ENCODE results near the gene NLRC5.
A peak's percentile ranks its signal among the peaks of the same experiment; 100 is the strongest.

NLRC5 gene

GRCh38 chr16:56988948-56989945 is at the start of gene NLRC5:
TSS of gene NLRC5 (plus strand) at chr16:56989557. CDS start at chr16:57020713, 31,156 bp downstream.
- 0 out of 2 replicates have a peak, but pooled peaks have one; percentile 43 for TF ChIP-seq GLIS3 (CRISPR knock-in tag; IDR thresholded peaks at IDR 0.05)
- no peak for TF ChIP-seq CSDC2 (CRISPR knock-in tag; IDR thresholded peaks at IDR 0.05)
- ATAC-seq = peak; percentile 93

GRCh38 chr16:56939801-56940200 is 49.6 kb upstream of the NLRC5 start:
- TF ChIP-seq POU6F1 (CRISPR knock-in tag; IDR thresholded peaks at IDR 0.05; ENCODE audit: borderline replicate concordance, low read depth) = no peak
- TF ChIP-seq, protein P1, sequence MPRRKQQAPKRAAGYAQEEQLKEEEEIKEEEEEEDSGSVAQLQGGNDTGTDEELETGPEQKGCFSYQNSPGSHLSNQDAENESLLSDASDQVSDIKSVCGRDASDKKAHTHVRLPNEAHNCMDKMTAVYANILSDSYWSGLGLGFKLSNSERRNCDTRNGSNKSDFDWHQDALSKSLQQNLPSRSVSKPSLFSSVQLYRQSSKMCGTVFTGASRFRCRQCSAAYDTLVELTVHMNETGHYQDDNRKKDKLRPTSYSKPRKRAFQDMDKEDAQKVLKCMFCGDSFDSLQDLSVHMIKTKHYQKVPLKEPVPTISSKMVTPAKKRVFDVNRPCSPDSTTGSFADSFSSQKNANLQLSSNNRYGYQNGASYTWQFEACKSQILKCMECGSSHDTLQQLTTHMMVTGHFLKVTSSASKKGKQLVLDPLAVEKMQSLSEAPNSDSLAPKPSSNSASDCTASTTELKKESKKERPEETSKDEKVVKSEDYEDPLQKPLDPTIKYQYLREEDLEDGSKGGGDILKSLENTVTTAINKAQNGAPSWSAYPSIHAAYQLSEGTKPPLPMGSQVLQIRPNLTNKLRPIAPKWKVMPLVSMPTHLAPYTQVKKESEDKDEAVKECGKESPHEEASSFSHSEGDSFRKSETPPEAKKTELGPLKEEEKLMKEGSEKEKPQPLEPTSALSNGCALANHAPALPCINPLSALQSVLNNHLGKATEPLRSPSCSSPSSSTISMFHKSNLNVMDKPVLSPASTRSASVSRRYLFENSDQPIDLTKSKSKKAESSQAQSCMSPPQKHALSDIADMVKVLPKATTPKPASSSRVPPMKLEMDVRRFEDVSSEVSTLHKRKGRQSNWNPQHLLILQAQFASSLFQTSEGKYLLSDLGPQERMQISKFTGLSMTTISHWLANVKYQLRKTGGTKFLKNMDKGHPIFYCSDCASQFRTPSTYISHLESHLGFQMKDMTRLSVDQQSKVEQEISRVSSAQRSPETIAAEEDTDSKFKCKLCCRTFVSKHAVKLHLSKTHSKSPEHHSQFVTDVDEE (CRISPR knock-in tag; IDR thresholded peaks at IDR 0.05) = no peak
- TF ChIP-seq ARNTL (CRISPR knock-in tag; IDR thresholded peaks at IDR 0.05; ENCODE audit: borderline replicate concordance, low read depth) = no peak
- no peak for TF ChIP-seq PPARA (CRISPR knock-in tag; IDR thresholded peaks at IDR 0.05; ENCODE audit: borderline replicate concordance)
- no peak for TF ChIP-seq ISL1 (CRISPR knock-in tag; IDR thresholded peaks at IDR 0.05)
- no peak for TF ChIP-seq GLIS3 (CRISPR knock-in tag; IDR thresholded peaks at IDR 0.05)
- no peak for TF ChIP-seq OSR1 (CRISPR knock-in tag; IDR thresholded peaks at IDR 0.05)
- TF ChIP-seq ZFP3 (CRISPR knock-in tag; IDR thresholded peaks at IDR 0.05) = no peak
- TF ChIP-seq ZC3H10 (CRISPR knock-in tag; IDR thresholded peaks at IDR 0.05) = no peak
- no peak for TF ChIP-seq BACH2 (CRISPR knock-in tag; IDR thresholded peaks at IDR 0.05; ENCODE audit: borderline replicate concordance)
- TF ChIP-seq CSDC2 (CRISPR knock-in tag; IDR thresholded peaks at IDR 0.05) = no peak
- ATAC-seq = no peak

DNA sequence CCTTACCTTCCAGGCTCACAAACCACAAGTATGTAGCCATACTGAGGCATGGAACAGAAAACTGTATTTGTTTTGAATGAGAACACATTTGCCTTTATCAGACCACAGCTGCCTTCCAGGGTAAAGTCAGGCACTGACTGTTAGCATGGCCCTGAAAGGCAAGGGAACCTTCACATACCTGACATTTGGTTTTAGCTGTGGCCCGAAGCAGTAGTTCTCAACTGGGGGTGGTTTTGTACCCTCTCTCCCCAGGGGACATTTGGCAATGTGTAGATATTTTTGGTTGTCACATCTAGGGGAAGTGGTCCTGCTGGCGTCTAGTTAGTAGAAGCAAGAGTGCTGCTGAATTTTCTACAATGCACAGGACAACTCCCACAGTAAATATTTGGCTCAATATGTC is 48.3 kb upstream of the NLRC5 start:
- no peak for ATAC-seq

More for the DNA sequence above, 48.3 kb upstream of the NLRC5 start:
- no peak for TF ChIP-seq GLIS3 (CRISPR knock-in tag; IDR thresholded peaks at IDR 0.05)
- TF ChIP-seq TCF4 (CRISPR knock-in tag; IDR thresholded peaks at IDR 0.05; ENCODE audit: borderline replicate concordance) = no peak
- TF ChIP-seq OSR1 (CRISPR knock-in tag; IDR thresholded peaks at IDR 0.05) = no peak
- no peak for TF ChIP-seq SNAI2 (CRISPR knock-in tag; IDR thresholded peaks at IDR 0.05)
- TF ChIP-seq CSRNP3 (CRISPR knock-in tag; IDR thresholded peaks at IDR 0.05) = no peak
- TF ChIP-seq ARNTL (CRISPR knock-in tag; IDR thresholded peaks at IDR 0.05; ENCODE audit: borderline replicate concordance, low read depth) = no peak
- no peak for TF ChIP-seq PPARA (CRISPR knock-in tag; IDR thresholded peaks at IDR 0.05; ENCODE audit: borderline replicate concordance)
- TF ChIP-seq RARB (CRISPR knock-in tag; IDR thresholded peaks at IDR 0.05) = no peak
- TF ChIP-seq POU6F1 (CRISPR knock-in tag; IDR thresholded peaks at IDR 0.05; ENCODE audit: borderline replicate concordance, low read depth) = no peak
- no peak for TF ChIP-seq TOX (CRISPR knock-in tag; IDR thresholded peaks at IDR 0.05; ENCODE audit: borderline replicate concordance)
- TF ChIP-seq, protein P1 (CRISPR knock-in tag; IDR thresholded peaks at IDR 0.05) = no peak
- TF ChIP-seq ZC3H10 (CRISPR knock-in tag; IDR thresholded peaks at IDR 0.05) = no peak
- no peak for TF ChIP-seq ISL1 (CRISPR knock-in tag; IDR thresholded peaks at IDR 0.05)

All from SK-N-SH treated with all-trans-retinoic acid at 6 μM for 48 hours (cell line).